GM23338 (cell line): ENCODE results near the gene H19. TPM values are rescaled to one million over a fixed set of nuclear protein-coding genes. Genes with fewer than 3 reads are reported as not detected.

Source experiments
- ATAC-seq: fragments of 200-7000 bp; cut with Tn5 transposase; 3 replicates; pipeline ENCODE4 v1.9.1; 2020
- DNase-seq: peaks from one replicate; pipeline ENCODE4 v3.0.0-alpha.2; 2015; ENCODE audit warnings: low spot score
- H2AFZ ChIP-seq: fragments of 200-600 bp; sonication (generic); 2 replicates; pipeline ENCODE4 v1.8.0; 2016; ENCODE audit warnings: antibody characterized with exemption, mild to moderate bottlenecking, moderate library complexity
- H3F3A ChIP-seq: fragments of 200-600 bp; sonication (generic); replicated peaks from 2 replicates; pipeline ENCODE4 v1.8.0; 2017; ENCODE audit warnings: antibody characterized with exemption, mixed run types, low read depth
- H3K27ac ChIP-seq: fragments of 200-600 bp; sonication (generic); 2 replicates; pipeline ENCODE4 v1.6.1; 2016; ENCODE audit warnings: low read depth
- H3K27me3 ChIP-seq: fragments of 200-600 bp; sonication (generic); 2 replicates; pipeline ENCODE4 v1.8.0; 2016; ENCODE audit warnings: mild to moderate bottlenecking, mixed run types, moderate library complexity; ENCODE audit not compliant: insufficient read depth
- H3K36me3 ChIP-seq: fragments of 200-600 bp; sonication (generic); 2 replicates; pipeline ENCODE4 v1.8.0; 2016; ENCODE audit warnings: mild to moderate bottlenecking; ENCODE audit not compliant: insufficient read depth
- H3K4me1 ChIP-seq: fragments of 200-600 bp; sonication (generic); 2 replicates; pipeline ENCODE4 v1.8.0; 2016; ENCODE audit warnings: mild to moderate bottlenecking, moderate library complexity; ENCODE audit not compliant: insufficient read depth
- H3K4me2 ChIP-seq: fragments of 200-600 bp; sonication (generic); 2 replicates; pipeline ENCODE4 v1.7.1; 2017; ENCODE audit warnings: mixed run types
- H3K4me3 ChIP-seq: fragments of 200-600 bp; sonication (generic); 2 replicates; pipeline ENCODE4 v1.6.1; 2016; ENCODE audit warnings: mixed run types
- H3K79me2 ChIP-seq: fragments of 200-600 bp; sonication (generic); replicated peaks from 2 replicates; pipeline ENCODE4 v1.8.0; 2017; ENCODE audit warnings: mild to moderate bottlenecking; ENCODE audit not compliant: insufficient read depth
- H3K9me2 ChIP-seq: fragments of 200-600 bp; sonication (generic); 2 replicates; pipeline ENCODE4 v1.8.0; 2017; ENCODE audit not compliant: insufficient read depth
- H4K20me1 ChIP-seq: fragments of 200-600 bp; sonication (generic); replicated peaks from 2 replicates; pipeline ENCODE4 v1.8.0; 2017; ENCODE audit warnings: mild to moderate bottlenecking; ENCODE audit not compliant: insufficient read depth
- H3K27ac Mint-ChIP-seq: 2 replicates; pipeline ENCODE4 v1.8.0; 2020; ENCODE audit warnings: inconsistent platforms, mild to moderate bottlenecking, moderate library complexity, mixed read lengths
- H3K27me3 Mint-ChIP-seq: 3 replicates; pipeline ENCODE4 v1.8.0; 2022; ENCODE audit warnings: low read depth, mild to moderate bottlenecking, moderate library complexity, mixed read lengths, inconsistent platforms; ENCODE audit not compliant: insufficient read depth, poor library complexity
- H3K36me3 Mint-ChIP-seq: 3 replicates; pipeline ENCODE4 v1.8.0; 2021; ENCODE audit warnings: low read depth, mild to moderate bottlenecking, inconsistent platforms, moderate library complexity, mixed read lengths
- H3K4me1 Mint-ChIP-seq: 3 replicates; pipeline ENCODE4 v1.8.0; 2020; ENCODE audit warnings: mild to moderate bottlenecking, inconsistent platforms, mixed read lengths
- H3K4me3 Mint-ChIP-seq: 3 replicates; pipeline ENCODE4 v1.8.0; 2021; ENCODE audit warnings: moderate library complexity, mild to moderate bottlenecking, inconsistent platforms, mixed read lengths
- H3K9me3 Mint-ChIP-seq: 3 replicates; pipeline ENCODE4 v1.8.0; 2020; ENCODE audit warnings: moderate library complexity, mild to moderate bottlenecking, inconsistent platforms, mixed read lengths
- CREB1 ChIP-seq: fragments of 250-450 bp; sonication (Bioruptor Pico); IDR thresholded peaks from 2 replicates; pipeline ENCODE4 v1.5.0; 2020; ENCODE audit warnings: low read depth, mild to moderate bottlenecking, moderate library complexity
- EZH2 ChIP-seq: fragments of 200-600 bp; sonication (generic); IDR thresholded peaks from one replicate; pipeline ENCODE4 v1.8.0; 2017; ENCODE audit warnings: antibody characterized with exemption, mild to moderate bottlenecking, low read depth; ENCODE audit not compliant: unreplicated experiment
- EZH2phosphoT487 ChIP-seq: fragments of 200-600 bp; sonication (generic); IDR thresholded peaks from one replicate; pipeline ENCODE4 v1.8.1; 2018; ENCODE audit warnings: antibody characterized with exemption; ENCODE audit not compliant: unreplicated experiment
- JUNB ChIP-seq: IDR thresholded peaks from one replicate; pipeline ENCODE4 v1.6.1; 2016; ENCODE audit warnings: antibody characterized with exemption; ENCODE audit not compliant: unreplicated experiment
- NANOG ChIP-seq: IDR thresholded peaks from 2 replicates; pipeline ENCODE4 v1.6.1; 2016; ENCODE audit warnings: antibody characterized with exemption, borderline replicate concordance
- POLR2AphosphoS5 ChIP-seq: IDR thresholded peaks from 2 replicates; pipeline ENCODE4 v1.6.1; 2016; ENCODE audit warnings: antibody characterized with exemption, low read depth
- STAT1 ChIP-seq: IDR thresholded peaks from one replicate; pipeline ENCODE4 v1.6.1; 2016; ENCODE audit warnings: antibody characterized with exemption; ENCODE audit not compliant: unreplicated experiment
- ZNF114 ChIP-seq: fragments of 250-450 bp; sonication (Bioruptor Pico); IDR thresholded peaks from 2 replicates; pipeline ENCODE4 v1.5.0; 2020; ENCODE audit warnings: mild to moderate bottlenecking, moderate library complexity
- ZNF331 ChIP-seq: fragments of 250-450 bp; sonication (Bioruptor Pico); IDR thresholded peaks from 2 replicates; pipeline ENCODE4 v1.5.0; 2020; ENCODE audit warnings: low read depth, mild to moderate bottlenecking, moderate library complexity
- polyA plus RNA-seq: library from polyadenylated mRNA; unstranded; fragments of >200 nt; fragmentation: Nextera tagmentation; extraction: Ambion mirVana; gene quantifications from 2 replicates; pipeline ENCODE4 v1.2.1, GENCODE V29; 2016
- total RNA-seq: library from RNA; depleted of rRNA; stranded (reverse); fragments of >200 nt; shearing (Covaris generic); gene quantifications from 2 replicates; pipeline ENCODE4 v1.2.3, GENCODE V29; 2014
- TF ChIP-seq, protein P1 (sequence below), 2 experiments: fragments of 200-600 bp in 1 of 2; sonication (generic) in 1 of 2; conservative IDR thresholded peaks; 2 replicates each; pipeline versions ENCODE4 v1.5.1 to v1.6.1; 2016 to 2017; ENCODE audit warnings: antibody characterized with exemption in 2 of 2, low read depth in 2 of 2, mild to moderate bottlenecking in 2 of 2, moderate library complexity in 1 of 2
- TF ChIP-seq, protein P2 (sequence below): fragments of 250-450 bp; sonication (Bioruptor Pico); IDR thresholded peaks from 2 replicates; pipeline ENCODE4 v1.5.0; 2020; ENCODE audit warnings: mild to moderate bottlenecking, moderate library complexity
- TF ChIP-seq, protein P3 (sequence below): IDR thresholded peaks from 2 replicates; pipeline ENCODE4 v1.6.1; 2016; ENCODE audit warnings: antibody characterized with exemption

Gene H19
- total and polyA plus RNA-seq, 2 experiments from 2014 or later: 0.76 to 0.86 TPM

- Mint-ChIP-seq H3K27me3 (no peaks in the 10 kb centered on the region), H3K4me1 (no peaks in the 10 kb centered on the region), H3K36me3 (no peaks in the 10 kb centered on the region), H3K4me3 (no peak overlapping the region), H3K27ac (no peak overlapping the region), H3K9me3 (no peaks in the 10 kb centered on the region)
- no peaks in the 10 kb centered on the region for H3K27me3 ChIP-seq
- ATAC-seq: peak; percentile 20
- H3F3A ChIP-seq: no peaks in the 10 kb centered on the region
- H3K79me2 ChIP-seq: no peaks in the 10 kb centered on the region
- no peak overlapping the region for H3K4me2 ChIP-seq
- no peak overlapping the region for H3K27ac ChIP-seq
- no peak for DNase-seq
- H4K20me1 ChIP-seq: no peaks in the 10 kb centered on the region
- H2AFZ ChIP-seq: no peak overlapping the region
- no peaks in the 10 kb centered on the region for H3K9me2 ChIP-seq
- no peaks in the 10 kb centered on the region for H3K36me3 ChIP-seq
- H3K4me3 ChIP-seq: no peak overlapping the region
- TF ChIP-seq ZNF331 (CRISPR knock-in tag) (no peak), NANOG (no peak), EZH2 (no peak), EZH2phosphoT487 (no peak), STAT1 (no peak), JUNB (no peak)
- TF ChIP-seq, protein P1, sequence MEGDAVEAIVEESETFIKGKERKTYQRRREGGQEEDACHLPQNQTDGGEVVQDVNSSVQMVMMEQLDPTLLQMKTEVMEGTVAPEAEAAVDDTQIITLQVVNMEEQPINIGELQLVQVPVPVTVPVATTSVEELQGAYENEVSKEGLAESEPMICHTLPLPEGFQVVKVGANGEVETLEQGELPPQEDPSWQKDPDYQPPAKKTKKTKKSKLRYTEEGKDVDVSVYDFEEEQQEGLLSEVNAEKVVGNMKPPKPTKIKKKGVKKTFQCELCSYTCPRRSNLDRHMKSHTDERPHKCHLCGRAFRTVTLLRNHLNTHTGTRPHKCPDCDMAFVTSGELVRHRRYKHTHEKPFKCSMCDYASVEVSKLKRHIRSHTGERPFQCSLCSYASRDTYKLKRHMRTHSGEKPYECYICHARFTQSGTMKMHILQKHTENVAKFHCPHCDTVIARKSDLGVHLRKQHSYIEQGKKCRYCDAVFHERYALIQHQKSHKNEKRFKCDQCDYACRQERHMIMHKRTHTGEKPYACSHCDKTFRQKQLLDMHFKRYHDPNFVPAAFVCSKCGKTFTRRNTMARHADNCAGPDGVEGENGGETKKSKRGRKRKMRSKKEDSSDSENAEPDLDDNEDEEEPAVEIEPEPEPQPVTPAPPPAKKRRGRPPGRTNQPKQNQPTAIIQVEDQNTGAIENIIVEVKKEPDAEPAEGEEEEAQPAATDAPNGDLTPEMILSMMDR (conservative IDR thresholded peaks at IDR 0.05; ENCODE audit: low read depth in 2 of 2): no peak
- H3K4me1 ChIP-seq: no peaks in the 10 kb centered on the region
Observed at GRCh38 chr11:1968454-1969002, 29.1 kb downstream of the H19 start.

DNA sequence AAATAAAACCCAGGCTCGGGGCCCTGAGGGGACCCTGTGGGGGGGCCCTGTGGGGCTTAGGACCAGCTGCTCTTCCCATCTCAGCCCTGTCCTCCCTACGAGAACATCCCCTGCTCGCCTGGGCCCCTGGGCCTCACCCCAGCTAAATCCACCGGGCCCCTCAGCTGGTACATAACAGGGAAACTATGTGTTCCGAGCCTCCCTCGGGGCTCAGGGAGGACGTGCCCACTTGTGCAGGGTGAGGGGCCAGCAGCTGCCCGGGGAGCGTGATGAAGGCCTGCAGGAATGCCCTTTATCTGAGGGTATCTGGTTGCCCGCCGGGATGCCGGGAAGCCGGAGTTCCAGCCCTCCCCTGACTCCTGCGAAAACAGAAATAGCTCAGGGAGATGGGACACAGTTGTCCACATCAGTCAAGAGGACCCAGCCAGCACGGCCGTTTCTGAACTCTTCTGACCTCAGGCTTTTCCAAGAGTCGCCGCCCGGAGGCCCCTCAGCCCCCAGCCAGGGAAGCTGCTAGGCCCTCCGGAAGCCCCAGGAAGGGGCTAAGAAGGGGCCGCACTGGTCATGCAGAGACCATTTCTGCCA, 29.9 kb downstream of the H19 start:
- no peak for DNase-seq
- no peak for ATAC-seq
- Histone ChIP-seq H3F3A (no peaks in the 10 kb centered on the region), H3K4me2 (no peak overlapping the region), H3K79me2 (no peaks in the 10 kb centered on the region), H2AFZ (no peak overlapping the region), H3K36me3 (no peaks in the 10 kb centered on the region), H3K27ac (no peak overlapping the region), H3K27me3 (no peaks in the 10 kb centered on the region), H3K4me1 (no peaks in the 10 kb centered on the region), H4K20me1 (no peaks in the 10 kb centered on the region), H3K4me3 (no peak overlapping the region), H3K9me2 (no peaks in the 10 kb centered on the region)
- H3K9me3 Mint-ChIP-seq: no peaks in the 10 kb centered on the region
- H3K36me3 Mint-ChIP-seq: no peaks in the 10 kb centered on the region
- no peaks in the 10 kb centered on the region for H3K27me3 Mint-ChIP-seq
- H3K4me3 Mint-ChIP-seq: no peak overlapping the region
- H3K27ac Mint-ChIP-seq: no peak overlapping the region
- H3K4me1 Mint-ChIP-seq: no peaks in the 10 kb centered on the region
- no peak for TF ChIP-seq POLR2AphosphoS5
- no peak for TF ChIP-seq EZH2phosphoT487
- TF ChIP-seq STAT1: no peak
- TF ChIP-seq, protein P2, sequence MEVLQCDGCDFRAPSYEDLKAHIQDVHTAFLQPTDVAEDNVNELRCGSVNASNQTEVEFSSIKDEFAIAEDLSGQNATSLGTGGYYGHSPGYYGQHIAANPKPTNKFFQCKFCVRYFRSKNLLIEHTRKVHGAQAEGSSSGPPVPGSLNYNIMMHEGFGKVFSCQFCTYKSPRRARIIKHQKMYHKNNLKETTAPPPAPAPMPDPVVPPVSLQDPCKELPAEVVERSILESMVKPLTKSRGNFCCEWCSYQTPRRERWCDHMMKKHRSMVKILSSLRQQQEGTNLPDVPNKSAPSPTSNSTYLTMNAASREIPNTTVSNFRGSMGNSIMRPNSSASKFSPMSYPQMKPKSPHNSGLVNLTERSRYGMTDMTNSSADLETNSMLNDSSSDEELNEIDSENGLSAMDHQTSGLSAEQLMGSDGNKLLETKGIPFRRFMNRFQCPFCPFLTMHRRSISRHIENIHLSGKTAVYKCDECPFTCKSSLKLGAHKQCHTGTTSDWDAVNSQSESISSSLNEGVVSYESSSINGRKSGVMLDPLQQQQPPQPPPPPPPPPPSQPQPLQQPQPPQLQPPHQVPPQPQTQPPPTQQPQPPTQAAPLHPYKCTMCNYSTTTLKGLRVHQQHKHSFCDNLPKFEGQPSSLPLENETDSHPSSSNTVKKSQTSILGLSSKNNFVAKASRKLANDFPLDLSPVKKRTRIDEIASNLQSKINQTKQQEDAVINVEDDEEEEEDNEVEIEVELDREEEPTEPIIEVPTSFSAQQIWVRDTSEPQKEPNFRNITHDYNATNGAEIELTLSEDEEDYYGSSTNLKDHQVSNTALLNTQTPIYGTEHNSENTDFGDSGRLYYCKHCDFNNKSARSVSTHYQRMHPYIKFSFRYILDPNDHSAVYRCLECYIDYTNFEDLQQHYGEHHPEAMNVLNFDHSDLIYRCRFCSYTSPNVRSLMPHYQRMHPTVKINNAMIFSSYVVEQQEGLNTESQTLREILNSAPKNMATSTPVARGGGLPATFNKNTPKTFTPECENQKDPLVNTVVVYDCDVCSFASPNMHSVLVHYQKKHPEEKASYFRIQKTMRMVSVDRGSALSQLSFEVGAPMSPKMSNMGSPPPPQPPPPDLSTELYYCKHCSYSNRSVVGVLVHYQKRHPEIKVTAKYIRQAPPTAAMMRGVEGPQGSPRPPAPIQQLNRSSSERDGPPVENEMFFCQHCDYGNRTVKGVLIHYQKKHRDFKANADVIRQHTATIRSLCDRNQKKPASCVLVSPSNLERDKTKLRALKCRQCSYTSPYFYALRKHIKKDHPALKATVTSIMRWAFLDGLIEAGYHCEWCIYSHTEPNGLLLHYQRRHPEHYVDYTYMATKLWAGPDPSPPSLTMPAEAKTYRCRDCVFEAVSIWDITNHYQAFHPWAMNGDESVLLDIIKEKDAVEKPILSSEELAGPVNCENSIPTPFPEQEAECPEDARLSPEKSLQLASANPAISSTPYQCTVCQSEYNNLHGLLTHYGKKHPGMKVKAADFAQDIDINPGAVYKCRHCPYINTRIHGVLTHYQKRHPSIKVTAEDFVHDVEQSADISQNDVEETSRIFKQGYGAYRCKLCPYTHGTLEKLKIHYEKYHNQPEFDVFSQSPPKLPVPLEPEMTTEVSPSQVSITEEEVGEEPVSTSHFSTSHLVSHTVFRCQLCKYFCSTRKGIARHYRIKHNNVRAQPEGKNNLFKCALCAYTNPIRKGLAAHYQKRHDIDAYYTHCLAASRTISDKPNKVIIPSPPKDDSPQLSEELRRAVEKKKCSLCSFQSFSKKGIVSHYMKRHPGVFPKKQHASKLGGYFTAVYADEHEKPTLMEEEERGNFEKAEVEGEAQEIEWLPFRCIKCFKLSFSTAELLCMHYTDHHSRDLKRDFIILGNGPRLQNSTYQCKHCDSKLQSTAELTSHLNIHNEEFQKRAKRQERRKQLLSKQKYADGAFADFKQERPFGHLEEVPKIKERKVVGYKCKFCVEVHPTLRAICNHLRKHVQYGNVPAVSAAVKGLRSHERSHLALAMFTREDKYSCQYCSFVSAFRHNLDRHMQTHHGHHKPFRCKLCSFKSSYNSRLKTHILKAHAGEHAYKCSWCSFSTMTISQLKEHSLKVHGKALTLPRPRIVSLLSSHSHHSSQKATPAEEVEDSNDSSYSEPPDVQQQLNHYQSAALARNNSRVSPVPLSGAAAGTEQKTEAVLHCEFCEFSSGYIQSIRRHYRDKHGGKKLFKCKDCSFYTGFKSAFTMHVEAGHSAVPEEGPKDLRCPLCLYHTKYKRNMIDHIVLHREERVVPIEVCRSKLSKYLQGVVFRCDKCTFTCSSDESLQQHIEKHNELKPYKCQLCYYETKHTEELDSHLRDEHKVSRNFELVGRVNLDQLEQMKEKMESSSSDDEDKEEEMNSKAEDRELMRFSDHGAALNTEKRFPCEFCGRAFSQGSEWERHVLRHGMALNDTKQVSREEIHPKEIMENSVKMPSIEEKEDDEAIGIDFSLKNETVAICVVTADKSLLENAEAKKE (CRISPR knock-in tag): no peak
- TF ChIP-seq CREB1: no peak
- TF ChIP-seq ZNF114 (CRISPR knock-in tag): no peak
- TF ChIP-seq NANOG: no peak
- TF ChIP-seq, protein P3, sequence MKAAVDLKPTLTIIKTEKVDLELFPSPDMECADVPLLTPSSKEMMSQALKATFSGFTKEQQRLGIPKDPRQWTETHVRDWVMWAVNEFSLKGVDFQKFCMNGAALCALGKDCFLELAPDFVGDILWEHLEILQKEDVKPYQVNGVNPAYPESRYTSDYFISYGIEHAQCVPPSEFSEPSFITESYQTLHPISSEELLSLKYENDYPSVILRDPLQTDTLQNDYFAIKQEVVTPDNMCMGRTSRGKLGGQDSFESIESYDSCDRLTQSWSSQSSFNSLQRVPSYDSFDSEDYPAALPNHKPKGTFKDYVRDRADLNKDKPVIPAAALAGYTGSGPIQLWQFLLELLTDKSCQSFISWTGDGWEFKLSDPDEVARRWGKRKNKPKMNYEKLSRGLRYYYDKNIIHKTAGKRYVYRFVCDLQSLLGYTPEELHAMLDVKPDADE: no peak
- TF ChIP-seq EZH2: no peak
